ENCODE measurements around the gene CPNE4. TPM values are rescaled to one million over a fixed set of nuclear protein-coding genes. Genes with fewer than 3 reads are reported as not detected.

Gene CPNE4
- polyA plus RNA-seq, 3 donors, result 0.01 to 0.46 (median 0.34) TPM

DNA sequence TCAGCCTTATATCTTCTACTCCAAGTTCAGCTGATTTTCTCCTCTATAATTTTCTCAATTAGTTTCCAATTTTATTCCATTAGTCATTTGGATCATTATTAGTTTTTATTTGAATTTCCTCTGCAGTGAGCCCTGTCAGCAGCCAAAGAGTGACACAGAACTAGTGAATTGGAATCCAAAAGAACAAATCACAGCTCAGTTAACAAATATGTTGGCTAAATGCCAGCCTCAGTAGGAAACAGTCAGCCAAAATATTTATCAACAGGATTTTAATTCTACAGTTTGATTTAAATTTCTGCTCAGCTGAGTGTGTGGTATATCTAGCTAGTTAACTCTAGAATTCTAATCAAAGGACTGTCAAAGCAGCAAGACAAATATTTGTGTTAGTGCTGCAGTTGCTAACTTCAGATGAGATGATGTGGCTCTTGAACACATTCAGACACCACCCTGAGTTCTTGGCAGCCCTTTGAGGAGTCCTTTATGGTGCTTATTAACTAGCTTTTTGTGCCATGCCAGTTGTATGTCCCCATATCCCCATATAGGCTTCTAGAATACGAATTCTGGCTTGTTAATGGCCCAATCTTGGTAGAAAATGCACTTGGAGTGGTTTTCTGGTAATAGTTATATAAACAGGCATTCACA, 194.5 kb downstream of the CPNE4 start:
- WGBS, 3 donors, result 31 to 70% (median 62%) methylated on average over 1 of the region's 1 CpG
- H3K27ac ChIP-seq (ENCODE audit: low read depth, low read length), result no peak overlapping the region

DNA sequence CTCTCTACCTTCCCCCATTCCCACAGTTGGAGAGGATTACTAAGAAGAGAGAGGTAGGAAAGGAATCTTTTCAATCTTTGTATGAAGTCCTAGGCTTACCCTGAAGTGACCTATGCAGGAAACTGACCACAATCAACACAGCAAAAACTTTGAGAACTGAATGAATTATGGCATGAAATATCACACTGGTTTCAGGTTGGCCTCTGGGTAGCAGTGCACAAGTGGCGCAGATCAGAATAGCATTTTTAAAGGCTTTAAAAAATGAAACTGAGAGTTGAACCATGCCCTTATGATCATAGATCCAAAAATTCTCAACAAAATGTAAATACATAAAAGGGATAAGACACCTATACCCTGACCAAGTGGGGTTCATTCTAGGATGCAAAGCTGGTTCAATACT, 198.9 kb downstream of the CPNE4 start:
- H3K27ac ChIP-seq (ENCODE audit: low read depth, low read length), result no peak overlapping the region
- 91 to 100% (median 92%) methylated on average over 1 of the region's 1 CpG for WGBS, 3 donors

DNA sequence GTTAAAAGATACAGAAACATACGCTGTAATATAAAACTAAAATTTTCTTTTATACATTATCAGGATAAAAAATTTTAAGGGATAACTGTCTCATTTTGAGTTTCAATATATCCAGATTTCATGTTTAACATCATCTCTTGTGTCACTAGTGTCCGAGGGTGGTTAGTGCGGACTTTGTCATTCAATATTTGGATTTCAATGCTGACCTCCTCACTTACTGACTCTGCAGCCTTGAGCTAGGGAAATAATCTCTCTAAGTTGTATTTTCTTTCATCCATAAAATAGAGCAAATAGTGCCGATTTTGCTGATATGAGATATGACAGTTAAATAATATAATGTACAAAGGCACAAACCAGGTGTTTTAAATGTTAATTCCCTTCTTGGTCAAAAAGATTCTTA, 203.2 kb downstream of the CPNE4 start:
- 66 to 95% (median 90%) methylated on average over 4 of the region's 4 CpGs for WGBS, 3 donors
- H3K27ac ChIP-seq (ENCODE audit: low read depth, low read length), result no peak overlapping the region

DNA sequence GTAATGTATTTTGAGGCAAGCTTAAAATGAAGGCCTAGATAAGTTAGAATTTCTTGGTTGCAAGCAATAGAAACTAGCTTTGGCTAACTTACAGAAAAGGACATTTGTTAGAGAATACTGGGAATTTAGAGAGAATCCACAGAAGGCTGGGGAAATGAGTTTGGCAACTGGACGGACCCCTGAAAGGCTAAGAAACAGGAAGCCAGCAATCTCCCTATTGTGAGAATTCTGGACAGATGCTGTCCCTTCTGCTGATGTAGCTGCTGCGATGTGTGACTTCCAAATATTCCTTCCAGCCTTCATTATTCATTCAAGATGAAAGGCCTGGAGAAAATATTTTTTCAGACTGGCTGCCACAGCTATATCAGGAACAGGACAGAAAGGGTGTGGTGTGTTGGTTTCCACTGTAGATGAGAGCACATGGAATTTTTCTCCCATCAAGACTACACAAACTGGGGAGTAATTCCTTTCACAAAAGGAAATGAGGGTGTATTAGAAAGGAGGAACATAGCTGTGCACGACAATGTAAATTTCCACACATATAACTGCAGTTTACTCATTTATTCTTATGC, 213.5 kb downstream of the CPNE4 start:
- 32 to 57% (median 34%) methylated on average over 3 of the region's 3 CpGs for WGBS, 3 donors
- no peak overlapping the region for H3K27ac ChIP-seq (ENCODE audit: low read depth, low read length)

DNA sequence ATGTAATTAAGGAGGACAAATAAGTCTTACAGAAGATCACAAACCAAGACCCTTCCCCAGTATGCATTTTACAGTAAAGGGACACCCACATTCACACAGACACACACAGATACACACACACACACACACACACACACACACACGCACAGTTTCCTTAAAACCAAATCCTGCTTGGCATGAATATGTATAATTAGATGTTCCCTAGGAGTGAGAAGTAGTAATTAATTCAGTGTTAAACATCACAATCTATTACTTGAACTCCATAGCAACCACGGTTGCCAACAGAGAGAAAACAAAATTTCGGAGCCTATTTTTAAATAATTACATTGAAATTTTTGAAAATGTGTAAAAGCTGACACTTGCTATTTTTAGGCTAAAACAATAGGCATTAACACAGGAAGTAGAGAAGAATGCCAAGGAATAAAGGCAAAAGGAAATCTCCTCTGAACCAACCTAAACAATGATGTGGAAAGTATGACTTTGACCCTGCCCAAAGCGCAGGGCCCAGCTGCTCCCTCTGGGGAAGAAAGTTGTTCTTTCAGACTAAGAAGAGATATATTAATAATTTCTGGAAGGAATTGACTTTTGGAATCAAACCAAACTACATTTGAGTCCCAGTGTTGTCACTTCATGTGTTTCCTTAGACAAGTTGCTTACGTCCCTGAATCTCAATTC, 215.3 kb downstream of the CPNE4 start:
- 68 to 72% (median 69%) methylated on average over 5 of the region's 5 CpGs for WGBS, 3 donors
- no peak overlapping the region for H3K27ac ChIP-seq (ENCODE audit: low read depth, low read length)

DNA sequence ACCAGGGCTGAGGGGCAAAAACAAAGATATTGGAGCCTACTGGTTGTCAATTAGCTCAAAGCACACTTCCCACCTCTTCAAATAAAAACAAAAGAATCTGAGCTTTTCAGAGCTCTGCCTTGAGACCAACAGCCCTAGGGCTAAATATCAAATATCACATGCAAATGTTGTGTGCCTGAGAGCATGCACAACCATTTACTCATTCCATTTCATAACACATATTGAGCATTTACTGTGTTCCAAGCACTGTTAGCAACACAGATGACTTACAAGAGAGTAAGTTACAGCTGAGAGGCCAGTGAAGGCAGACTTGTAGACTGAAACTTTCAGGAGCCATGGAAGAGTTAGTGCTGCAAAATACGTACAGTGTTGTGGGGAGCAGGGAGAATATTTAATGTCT, 222.4 kb downstream of the CPNE4 start:
- H3K27ac ChIP-seq (ENCODE audit: low read depth, low read length), result no peak overlapping the region
- WGBS, 3 donors, result 82 to 86% (median 84%) methylated on average over 1 of the region's 1 CpG

DNA sequence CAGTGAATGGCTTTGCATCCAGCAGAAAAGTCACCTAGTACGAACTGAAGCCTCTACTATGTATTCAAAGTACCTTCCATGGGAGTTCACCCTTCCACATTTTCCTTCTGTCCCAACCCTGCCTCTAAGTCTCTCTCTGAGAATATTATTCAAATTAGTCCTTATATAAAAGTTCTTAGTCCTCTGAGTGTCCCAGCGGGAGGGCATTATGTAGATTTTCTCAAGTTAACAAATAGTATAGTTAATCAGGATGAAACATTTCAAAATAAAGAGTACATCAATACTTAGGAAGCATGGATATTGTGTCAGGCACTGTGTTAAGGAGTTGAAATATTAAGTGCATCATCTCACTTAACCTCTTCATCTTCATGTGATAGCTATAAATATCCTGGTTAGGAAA, 223.3 kb downstream of the CPNE4 start:
- WGBS, 3 donors, result 83 to 93% (median 91%) methylated on average over 2 of the region's 2 CpGs

DNA sequence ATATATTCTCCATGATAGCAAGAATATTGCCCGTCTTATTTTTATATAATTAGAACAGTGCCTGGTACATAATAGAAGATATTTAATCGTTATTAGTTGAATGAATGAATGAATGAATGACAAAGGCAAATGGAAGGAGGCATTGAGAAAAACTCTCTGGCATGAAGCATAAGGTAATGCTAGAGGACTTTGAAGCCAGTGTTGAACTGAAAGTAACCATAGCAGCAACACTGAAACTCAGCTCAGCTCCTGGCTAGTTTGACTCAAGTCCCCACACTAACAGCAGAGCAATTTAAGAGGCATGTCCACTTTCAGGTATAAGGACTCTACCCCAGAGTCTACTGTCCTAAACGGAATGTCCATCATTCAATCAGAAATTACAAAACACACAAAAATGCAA, 227.0 kb downstream of the CPNE4 start:
- WGBS, 3 donors, result 82 to 93% (median 91%) methylated on average over 3 of the region's 3 CpGs
- no peak overlapping the region for H3K27ac ChIP-seq (ENCODE audit: low read depth, low read length)

More for the DNA sequence above, 223.3 kb downstream of the CPNE4 start:
- no peak overlapping the region for H3K27ac ChIP-seq (ENCODE audit: low read depth, low read length)

DNA sequence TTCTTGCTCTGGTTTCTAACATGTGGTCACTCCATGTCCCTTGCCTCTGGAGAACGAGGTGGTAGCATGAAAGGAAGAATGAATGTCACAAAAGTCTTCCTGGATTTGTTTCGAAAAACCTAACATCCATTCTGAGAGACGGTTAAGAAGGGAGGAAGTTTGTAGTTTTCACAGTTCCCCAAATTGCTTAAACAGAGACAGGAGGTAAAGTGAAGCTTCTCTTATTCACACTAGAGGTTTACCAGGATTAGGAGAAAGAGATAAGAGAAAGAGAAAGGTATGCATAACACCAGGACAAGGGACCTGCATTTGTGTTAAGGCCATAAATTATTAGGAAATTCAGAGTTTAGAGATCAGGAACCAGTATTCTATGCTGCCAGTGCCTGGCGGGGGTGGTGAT, 228.1 kb downstream of the CPNE4 start:
- 38 to 79% (median 44%) methylated on average over 4 of the region's 4 CpGs for WGBS, 3 donors
- no peak overlapping the region for H3K27ac ChIP-seq (ENCODE audit: low read depth, low read length)

DNA sequence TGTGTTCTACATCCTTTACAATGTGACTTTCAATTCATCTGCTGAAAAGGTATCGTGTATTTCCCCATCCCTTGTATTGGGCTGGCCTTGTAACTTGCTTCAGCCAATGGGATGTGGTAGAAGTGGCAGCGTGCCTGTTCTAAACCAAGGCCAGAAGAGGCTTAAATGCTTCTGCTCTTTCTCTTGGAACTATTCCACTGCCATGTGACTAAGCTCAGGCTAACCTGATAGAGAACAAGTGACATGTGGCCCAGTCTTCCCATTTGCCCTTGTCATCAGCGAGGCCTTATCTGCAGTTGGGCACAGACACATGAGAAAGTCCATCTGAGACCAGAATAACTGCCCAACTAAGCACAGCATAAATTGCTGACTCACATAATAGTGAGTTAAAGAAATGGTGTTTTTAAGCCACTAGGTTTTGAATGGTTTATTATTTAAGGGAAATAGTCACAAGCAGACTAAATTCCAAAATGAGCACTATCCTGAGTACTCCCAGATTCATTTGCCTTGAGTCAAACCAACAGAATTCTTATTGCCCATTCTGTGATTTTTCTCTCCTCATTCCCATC, 230.2 kb downstream of the CPNE4 start:
- WGBS, 3 donors, result 29 to 83% (median 81%) methylated on average over 3 of the region's 3 CpGs
- H3K27ac ChIP-seq (ENCODE audit: low read depth, low read length), result no peak overlapping the region

DNA sequence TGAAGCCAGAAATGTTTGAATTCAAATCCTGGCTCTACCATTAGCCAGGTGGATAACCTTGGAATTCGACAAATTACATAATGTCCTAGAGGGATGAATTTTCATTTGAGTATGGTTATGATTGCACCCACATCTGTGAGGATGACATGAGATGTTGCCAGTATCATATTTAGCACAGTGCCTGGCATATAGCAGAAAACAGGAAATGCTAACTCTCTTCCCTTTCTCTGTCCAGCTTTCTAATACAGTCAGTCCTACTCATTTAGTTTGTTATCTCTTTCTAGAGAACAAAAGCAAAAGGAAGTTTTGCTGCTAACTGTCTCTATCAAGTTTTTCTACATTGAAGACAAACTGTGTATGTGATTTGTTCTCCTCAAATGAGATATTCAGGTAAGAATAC, 231.7 kb downstream of the CPNE4 start:
- WGBS, 3 donors, result 40 to 71% (median 63%) methylated on average over 1 of the region's 1 CpG
- H3K27ac ChIP-seq (ENCODE audit: low read depth, low read length), result no peak overlapping the region

DNA sequence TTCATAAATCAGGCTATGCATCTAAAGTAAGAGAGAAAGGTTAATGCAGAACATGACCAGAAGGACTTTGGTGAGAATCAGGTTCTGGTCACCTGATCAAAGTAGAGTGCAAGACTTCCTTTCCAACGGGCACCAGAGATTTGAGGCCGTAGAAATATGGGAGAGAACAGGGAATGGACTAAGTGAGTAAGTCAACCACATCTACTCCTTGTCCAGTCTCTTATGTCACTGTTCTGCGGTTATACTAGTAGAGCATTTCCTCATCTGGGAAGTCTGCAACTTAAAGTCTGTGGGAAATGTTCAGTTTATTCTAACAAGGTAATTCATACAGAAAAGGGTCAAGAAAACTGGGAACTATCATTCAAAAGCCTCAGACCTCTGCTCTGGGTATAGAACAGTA, 232.8 kb downstream of the CPNE4 start:
- 55 to 83% (median 64%) methylated on average over 3 of the region's 3 CpGs for WGBS, 3 donors
- H3K27ac ChIP-seq (ENCODE audit: low read depth, low read length), result no peak overlapping the region

DNA sequence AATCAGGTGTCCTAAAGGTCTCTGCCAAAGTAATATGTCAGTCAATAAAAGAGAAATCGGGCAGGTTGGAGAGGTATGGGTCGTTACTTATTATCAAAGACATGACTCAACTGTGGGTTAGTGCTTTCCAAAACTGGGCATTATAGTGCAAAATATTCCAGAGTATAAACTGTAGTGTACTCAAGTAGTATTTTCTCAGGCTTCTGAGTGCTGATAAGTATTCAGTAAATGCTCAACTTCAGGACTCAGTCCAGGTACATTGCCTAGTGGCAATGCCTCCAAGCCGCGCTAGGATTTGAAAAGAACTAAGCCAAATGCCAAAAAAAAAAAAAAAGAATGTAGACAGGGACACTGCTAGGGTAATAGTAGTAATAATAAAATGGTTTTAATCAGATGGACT, 233.2 kb downstream of the CPNE4 start:
- WGBS, 3 donors, result 93 to 97% (median 95%) methylated on average over 4 of the region's 4 CpGs
- H3K27ac ChIP-seq (ENCODE audit: low read depth, low read length), result no peak overlapping the region

DNA sequence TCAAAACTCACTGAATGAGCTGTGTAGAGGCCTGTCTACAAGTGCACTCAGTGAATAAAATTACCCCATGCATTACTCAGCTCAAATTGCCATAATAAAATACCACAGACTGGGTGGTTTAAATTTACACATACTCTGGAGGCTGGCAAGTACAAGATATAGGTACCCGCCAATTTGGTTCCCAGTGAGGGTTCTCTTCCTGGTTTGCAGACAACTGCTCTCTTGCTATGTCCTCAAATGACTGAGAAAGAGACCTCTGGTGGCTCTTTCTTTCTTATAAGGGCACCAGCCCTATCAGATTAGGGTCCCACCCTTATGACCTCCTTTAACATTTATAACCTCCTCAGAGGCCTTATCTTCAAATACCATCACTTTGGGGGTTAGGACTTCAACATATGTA, 237.0 kb downstream of the CPNE4 start:
- WGBS, 3 donors, result 40 to 93% (median 91%) methylated on average over 1 of the region's 1 CpG
- no peak overlapping the region for H3K27ac ChIP-seq (ENCODE audit: low read depth, low read length)

DNA sequence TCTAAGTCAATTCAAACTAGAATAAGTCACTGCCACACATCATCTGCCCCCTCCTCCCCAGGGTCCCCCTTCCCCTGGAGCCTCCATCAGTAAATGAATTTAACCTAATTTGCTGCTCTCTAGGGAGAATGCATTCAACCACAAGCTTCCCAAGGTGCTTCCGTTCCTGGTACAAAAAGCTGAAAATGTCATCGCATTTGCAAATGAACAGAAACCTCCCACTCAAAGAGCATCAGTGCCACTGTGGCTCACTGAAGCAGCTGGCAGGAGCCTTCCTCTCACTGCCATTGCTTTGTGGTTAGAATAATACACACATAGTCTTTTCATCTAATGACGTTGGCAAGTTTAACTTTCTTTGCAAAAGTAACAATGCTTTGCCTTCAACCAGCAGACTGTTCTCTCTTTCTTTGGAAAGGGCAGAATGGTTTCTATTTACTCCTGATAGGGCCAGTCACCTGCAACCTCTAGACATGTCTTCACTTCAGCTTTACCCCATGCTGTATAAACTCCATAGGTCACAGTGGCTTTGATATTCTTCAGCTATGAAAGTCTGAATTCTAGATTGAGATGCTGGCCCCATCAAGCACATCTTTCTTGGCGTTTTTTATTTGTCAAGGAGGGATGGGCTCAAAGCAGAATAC, 238.1 kb downstream of the CPNE4 start:
- no peak overlapping the region for H3K27ac ChIP-seq (ENCODE audit: low read depth, low read length)
- WGBS, 3 donors, result 43 to 48% (median 43%) methylated on average over 4 of the region's 4 CpGs

DNA sequence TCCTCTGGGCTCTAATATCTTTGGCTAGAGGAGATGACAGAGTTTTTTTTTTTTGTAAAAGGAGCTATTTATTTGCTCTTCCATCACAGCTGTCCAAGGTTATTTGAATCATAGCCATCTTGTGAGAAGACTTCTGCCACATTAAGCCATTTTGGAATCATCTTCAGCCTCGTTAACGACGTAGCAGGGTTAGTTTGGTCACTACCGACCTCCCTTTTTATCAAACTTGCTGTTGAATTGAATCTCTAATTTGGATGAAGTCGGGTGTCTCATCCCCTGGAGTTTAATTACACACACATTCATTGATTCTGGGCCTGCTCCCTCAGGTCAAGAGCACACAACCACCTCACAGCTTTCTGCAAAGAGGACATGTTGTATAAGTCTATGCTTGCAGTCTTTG, 238.7 kb downstream of the CPNE4 start:
- H3K27ac ChIP-seq (ENCODE audit: low read depth, low read length), result no peak overlapping the region
- 82 to 86% (median 85%) methylated on average over 5 of the region's 5 CpGs for WGBS, 3 donors

DNA sequence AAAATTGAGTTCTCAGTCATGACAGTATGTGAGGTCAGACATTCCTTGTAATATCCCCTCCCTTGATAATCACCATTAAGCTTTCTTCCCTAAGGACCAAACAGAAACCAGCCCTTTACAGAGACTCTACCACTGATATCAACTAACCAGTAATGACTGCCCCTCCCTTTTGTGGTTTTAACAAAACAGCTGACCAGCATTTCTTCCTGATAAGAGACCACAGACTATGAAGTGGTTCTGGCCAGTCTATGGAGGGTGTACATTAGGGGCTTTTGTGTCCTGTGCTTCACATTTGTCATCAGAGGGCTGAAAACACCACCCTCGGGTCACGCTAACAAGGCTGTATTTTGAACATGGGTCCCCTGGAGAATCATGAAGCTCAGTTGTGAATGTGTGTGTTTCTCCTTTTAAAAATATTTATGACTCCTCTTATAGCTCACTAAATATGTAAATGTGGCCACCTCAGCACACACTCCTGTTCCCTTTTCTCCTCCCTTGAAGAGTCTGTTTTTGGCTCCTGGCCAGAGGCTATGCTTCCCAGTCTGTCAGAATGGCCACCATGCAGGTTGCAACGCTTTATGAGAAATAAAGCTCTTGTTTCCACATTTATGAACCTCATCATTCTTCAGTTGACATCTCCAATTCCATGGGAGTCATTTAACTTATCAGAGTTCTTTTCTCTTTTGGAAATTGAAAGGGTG, 239.3 kb downstream of the CPNE4 start:
- 48 to 85% (median 61%) methylated on average over 3 of the region's 3 CpGs for WGBS, 3 donors
- H3K27ac ChIP-seq (ENCODE audit: low read depth, low read length), result no peak overlapping the region

DNA sequence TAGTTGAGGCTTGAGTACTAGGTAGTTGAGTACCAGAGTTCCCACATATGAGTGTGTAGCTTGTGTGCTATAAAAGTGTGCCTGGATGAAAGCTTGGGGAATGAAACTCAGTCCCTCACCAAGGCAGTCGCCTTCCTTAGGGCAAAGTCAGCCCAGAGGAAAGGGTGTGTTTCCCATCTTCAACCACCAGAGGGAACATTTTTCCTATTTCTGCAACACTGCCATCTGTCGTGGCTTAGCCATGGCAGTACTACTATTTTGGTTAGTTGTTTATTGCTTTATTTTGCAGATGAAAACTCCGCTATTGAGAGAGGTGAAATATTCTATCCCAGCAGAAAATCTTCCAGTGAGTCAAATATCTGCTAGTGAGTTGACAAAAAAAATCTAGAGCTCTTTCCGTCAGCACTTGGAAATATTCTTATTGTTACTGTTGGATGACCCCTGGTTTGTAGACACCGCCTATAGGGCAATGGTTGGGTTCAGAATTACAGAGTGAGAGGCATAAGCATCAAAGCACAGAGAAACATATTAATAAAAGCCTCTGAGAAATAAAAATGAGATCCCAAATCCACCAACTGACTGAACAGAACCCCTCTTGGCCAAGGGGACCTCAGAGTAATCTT, 239.9 kb downstream of the CPNE4 start:
- 35 to 44% (median 36%) methylated on average over 5 of the region's 5 CpGs for WGBS, 3 donors
- H3K27ac ChIP-seq (ENCODE audit: low read depth, low read length), result no peak overlapping the region

Measured in adipose tissue (tissue), 3 donors.